Measurements from ENCODE around the gene NAPG. TPM values are rescaled to one million over a fixed set of nuclear protein-coding genes. Genes with fewer than 3 reads are reported as not detected.

NAPG gene
- total RNA-seq, 1 experiment from 2014 or later, result 25.8 TPM

GRCh38 chr18:10511236-10511635 lies 14.6 kb upstream of the NAPG start:
- H3K36me3 Mint-ChIP-seq, result peaks cover 20% of the 10 kb centered on the region
- no peaks in the 10 kb centered on the region for H3K4me1 Mint-ChIP-seq
- H3K27me3 Mint-ChIP-seq (ENCODE audit: low read depth), result peaks cover 12% of the 10 kb centered on the region
- no peak overlapping the region for H3K4me3 Mint-ChIP-seq
- DNase-seq (ENCODE audit: low spot score), result no peak
- H3K27ac Mint-ChIP-seq, result no peak overlapping the region
- POLR2A ChIA-PET, result no interaction called here
- no peak for ATAC-seq
- CTCF ChIA-PET, result no interaction called here
- peaks cover 19% of the 10 kb centered on the region for H3K9me3 Mint-ChIP-seq
- TF ChIP-seq ATF3 (CRISPR knock-in tag; conservative IDR thresholded peaks at IDR 0.05), result no peak
- TF ChIP-seq ARID4B (CRISPR knock-in tag; IDR thresholded peaks at IDR 0.05; ENCODE audit: borderline replicate concordance), result no peak
- TF ChIP-seq, protein P1, sequence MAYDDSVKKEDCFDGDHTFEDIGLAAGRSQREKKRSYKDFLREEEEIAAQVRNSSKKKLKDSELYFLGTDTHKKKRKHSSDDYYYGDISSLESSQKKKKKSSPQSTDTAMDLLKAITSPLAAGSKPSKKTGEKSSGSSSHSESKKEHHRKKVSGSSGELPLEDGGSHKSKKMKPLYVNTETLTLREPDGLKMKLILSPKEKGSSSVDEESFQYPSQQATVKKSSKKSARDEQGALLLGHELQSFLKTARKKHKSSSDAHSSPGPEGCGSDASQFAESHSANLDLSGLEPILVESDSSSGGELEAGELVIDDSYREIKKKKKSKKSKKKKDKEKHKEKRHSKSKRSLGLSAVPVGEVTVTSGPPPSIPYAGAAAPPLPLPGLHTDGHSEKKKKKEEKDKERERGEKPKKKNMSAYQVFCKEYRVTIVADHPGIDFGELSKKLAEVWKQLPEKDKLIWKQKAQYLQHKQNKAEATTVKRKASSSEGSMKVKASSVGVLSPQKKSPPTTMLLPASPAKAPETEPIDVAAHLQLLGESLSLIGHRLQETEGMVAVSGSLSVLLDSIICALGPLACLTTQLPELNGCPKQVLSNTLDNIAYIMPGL (CRISPR knock-in tag; IDR thresholded peaks at IDR 0.05), result no peak
- TF ChIP-seq IRF2 (CRISPR knock-in tag; IDR thresholded peaks at IDR 0.05; ENCODE audit: borderline replicate concordance, low read depth), result no peak
- TF ChIP-seq, protein P2, sequence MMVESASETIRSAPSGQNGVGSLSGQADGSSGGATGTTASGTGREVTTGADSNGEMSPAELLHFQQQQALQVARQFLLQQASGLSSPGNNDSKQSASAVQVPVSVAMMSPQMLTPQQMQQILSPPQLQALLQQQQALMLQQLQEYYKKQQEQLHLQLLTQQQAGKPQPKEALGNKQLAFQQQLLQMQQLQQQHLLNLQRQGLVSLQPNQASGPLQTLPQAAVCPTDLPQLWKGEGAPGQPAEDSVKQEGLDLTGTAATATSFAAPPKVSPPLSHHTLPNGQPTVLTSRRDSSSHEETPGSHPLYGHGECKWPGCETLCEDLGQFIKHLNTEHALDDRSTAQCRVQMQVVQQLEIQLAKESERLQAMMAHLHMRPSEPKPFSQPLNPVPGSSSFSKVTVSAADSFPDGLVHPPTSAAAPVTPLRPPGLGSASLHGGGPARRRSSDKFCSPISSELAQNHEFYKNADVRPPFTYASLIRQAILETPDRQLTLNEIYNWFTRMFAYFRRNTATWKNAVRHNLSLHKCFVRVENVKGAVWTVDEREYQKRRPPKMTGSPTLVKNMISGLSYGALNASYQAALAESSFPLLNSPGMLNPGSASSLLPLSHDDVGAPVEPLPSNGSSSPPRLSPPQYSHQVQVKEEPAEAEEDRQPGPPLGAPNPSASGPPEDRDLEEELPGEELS (CRISPR knock-in tag; IDR thresholded peaks at IDR 0.05), result no peak
- TF ChIP-seq, protein P3, sequence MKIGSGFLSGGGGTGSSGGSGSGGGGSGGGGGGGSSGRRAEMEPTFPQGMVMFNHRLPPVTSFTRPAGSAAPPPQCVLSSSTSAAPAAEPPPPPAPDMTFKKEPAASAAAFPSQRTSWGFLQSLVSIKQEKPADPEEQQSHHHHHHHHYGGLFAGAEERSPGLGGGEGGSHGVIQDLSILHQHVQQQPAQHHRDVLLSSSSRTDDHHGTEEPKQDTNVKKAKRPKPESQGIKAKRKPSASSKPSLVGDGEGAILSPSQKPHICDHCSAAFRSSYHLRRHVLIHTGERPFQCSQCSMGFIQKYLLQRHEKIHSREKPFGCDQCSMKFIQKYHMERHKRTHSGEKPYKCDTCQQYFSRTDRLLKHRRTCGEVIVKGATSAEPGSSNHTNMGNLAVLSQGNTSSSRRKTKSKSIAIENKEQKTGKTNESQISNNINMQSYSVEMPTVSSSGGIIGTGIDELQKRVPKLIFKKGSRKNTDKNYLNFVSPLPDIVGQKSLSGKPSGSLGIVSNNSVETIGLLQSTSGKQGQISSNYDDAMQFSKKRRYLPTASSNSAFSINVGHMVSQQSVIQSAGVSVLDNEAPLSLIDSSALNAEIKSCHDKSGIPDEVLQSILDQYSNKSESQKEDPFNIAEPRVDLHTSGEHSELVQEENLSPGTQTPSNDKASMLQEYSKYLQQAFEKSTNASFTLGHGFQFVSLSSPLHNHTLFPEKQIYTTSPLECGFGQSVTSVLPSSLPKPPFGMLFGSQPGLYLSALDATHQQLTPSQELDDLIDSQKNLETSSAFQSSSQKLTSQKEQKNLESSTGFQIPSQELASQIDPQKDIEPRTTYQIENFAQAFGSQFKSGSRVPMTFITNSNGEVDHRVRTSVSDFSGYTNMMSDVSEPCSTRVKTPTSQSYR (CRISPR knock-in tag; IDR thresholded peaks at IDR 0.05), result no peak
- no peak for TF ChIP-seq EMX1 (CRISPR knock-in tag; IDR thresholded peaks at IDR 0.05)
- TF ChIP-seq MAX (CRISPR knock-in tag; IDR thresholded peaks at IDR 0.05), result no peak
- no peak for TF ChIP-seq CREB1 (CRISPR knock-in tag; IDR thresholded peaks at IDR 0.05)
- TF ChIP-seq, protein P4, sequence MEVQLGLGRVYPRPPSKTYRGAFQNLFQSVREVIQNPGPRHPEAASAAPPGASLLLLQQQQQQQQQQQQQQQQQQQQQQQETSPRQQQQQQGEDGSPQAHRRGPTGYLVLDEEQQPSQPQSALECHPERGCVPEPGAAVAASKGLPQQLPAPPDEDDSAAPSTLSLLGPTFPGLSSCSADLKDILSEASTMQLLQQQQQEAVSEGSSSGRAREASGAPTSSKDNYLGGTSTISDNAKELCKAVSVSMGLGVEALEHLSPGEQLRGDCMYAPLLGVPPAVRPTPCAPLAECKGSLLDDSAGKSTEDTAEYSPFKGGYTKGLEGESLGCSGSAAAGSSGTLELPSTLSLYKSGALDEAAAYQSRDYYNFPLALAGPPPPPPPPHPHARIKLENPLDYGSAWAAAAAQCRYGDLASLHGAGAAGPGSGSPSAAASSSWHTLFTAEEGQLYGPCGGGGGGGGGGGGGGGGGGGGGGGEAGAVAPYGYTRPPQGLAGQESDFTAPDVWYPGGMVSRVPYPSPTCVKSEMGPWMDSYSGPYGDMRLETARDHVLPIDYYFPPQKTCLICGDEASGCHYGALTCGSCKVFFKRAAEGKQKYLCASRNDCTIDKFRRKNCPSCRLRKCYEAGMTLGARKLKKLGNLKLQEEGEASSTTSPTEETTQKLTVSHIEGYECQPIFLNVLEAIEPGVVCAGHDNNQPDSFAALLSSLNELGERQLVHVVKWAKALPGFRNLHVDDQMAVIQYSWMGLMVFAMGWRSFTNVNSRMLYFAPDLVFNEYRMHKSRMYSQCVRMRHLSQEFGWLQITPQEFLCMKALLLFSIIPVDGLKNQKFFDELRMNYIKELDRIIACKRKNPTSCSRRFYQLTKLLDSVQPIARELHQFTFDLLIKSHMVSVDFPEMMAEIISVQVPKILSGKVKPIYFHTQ (CRISPR knock-in tag; IDR thresholded peaks at IDR 0.05), result no peak
- TF ChIP-seq, protein P5, sequence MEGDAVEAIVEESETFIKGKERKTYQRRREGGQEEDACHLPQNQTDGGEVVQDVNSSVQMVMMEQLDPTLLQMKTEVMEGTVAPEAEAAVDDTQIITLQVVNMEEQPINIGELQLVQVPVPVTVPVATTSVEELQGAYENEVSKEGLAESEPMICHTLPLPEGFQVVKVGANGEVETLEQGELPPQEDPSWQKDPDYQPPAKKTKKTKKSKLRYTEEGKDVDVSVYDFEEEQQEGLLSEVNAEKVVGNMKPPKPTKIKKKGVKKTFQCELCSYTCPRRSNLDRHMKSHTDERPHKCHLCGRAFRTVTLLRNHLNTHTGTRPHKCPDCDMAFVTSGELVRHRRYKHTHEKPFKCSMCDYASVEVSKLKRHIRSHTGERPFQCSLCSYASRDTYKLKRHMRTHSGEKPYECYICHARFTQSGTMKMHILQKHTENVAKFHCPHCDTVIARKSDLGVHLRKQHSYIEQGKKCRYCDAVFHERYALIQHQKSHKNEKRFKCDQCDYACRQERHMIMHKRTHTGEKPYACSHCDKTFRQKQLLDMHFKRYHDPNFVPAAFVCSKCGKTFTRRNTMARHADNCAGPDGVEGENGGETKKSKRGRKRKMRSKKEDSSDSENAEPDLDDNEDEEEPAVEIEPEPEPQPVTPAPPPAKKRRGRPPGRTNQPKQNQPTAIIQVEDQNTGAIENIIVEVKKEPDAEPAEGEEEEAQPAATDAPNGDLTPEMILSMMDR (IDR thresholded peaks at IDR 0.05), result no peak
- TF ChIP-seq, protein P6, sequence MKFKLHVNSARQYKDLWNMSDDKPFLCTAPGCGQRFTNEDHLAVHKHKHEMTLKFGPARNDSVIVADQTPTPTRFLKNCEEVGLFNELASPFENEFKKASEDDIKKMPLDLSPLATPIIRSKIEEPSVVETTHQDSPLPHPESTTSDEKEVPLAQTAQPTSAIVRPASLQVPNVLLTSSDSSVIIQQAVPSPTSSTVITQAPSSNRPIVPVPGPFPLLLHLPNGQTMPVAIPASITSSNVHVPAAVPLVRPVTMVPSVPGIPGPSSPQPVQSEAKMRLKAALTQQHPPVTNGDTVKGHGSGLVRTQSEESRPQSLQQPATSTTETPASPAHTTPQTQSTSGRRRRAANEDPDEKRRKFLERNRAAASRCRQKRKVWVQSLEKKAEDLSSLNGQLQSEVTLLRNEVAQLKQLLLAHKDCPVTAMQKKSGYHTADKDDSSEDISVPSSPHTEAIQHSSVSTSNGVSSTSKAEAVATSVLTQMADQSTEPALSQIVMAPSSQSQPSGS (CRISPR knock-in tag; IDR thresholded peaks at IDR 0.05; ENCODE audit: borderline replicate concordance, low read depth), result no peak
- TF ChIP-seq ZNF138 (CRISPR knock-in tag; conservative IDR thresholded peaks at IDR 0.05), result no peak
- TF ChIP-seq ZNF671 (CRISPR knock-in tag; IDR thresholded peaks at IDR 0.05), result no peak
- TF ChIP-seq ESRRA (CRISPR knock-in tag; IDR thresholded peaks at IDR 0.05; ENCODE audit: borderline replicate concordance), result no peak
- no peak for TF ChIP-seq ZNF121 (CRISPR knock-in tag; IDR thresholded peaks at IDR 0.05)
- no peak for TF ChIP-seq OVOL2 (CRISPR knock-in tag; IDR thresholded peaks at IDR 0.05; ENCODE audit: borderline replicate concordance)
- no peak for TF ChIP-seq GRHL2 (CRISPR knock-in tag; IDR thresholded peaks at IDR 0.05; ENCODE audit: insufficient replicate concordance, severe bottlenecking)
- no peak for TF ChIP-seq TEAD1 (CRISPR knock-in tag; IDR thresholded peaks at IDR 0.05)
